AG04449 (cell line): ENCODE results near the gene NSDHL.

Experiments
- CTCF ChIA-PET: fragments of 350-600 bp; formaldehyde crosslinking; extraction: SDS; loops from one replicate; lab custom pipeline; 2021; ENCODE audit warnings: antibody characterized with exemption; lab: Yijun Ruan, JAX
- POLR2A ChIA-PET: fragments of 400-600, 350-600 bp; formaldehyde crosslinking; extraction: SDS; loops from one replicate; lab custom pipeline; 2020; ENCODE audit warnings: antibody characterized with exemption, inconsistent platforms; lab: Yijun Ruan, JAX
- DNase-seq: peaks from one replicate; pipeline ENCODE4 v3.0.0-alpha.2; 2010; ENCODE audit warnings: low read depth, low spot score
- H3K4me3 ChIP-seq: 2 replicates; pipeline ENCODE4 v1.5.1; 2011; ENCODE audit warnings: low read depth, mild to moderate bottlenecking, control low read depth, low read length
- TF ChIP-seq, protein P1 (sequence below): IDR thresholded peaks from one replicate; pipeline ENCODE4 v1.5.1; 2011; ENCODE audit warnings: mild to moderate bottlenecking, moderate library complexity, low read length, control low read depth, inconsistent platforms; ENCODE audit not compliant: insufficient read depth; ENCODE audit errors: missing control alignments

NSDHL gene

DNA sequence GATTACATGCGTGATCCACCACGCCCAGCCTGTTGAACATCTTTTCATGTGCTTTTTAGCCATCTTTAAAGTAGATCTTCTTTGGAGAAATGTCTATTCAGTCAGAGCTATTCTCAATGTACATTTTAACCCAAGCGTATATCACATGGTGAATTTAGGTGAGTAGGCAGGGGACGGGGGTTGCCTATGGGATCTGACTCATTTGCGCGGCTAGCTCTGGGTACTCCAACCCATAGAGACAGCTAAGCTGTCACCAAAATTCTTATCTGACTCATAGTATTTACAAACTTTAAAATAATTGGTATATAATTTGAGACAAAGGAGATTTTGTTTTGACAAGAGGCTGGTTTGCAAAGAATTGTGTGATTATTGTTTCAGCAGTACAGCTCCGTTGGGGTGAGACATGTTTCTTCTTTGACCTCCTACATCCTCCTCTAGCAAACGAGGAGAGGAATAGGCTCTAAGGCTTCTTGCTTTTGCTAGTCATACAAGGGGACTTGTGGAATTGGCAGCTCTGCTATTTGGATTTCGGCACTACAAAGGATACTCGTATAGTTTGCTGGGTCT is 12.0 kb downstream of the NSDHL start:
- TF ChIP-seq, protein P1, sequence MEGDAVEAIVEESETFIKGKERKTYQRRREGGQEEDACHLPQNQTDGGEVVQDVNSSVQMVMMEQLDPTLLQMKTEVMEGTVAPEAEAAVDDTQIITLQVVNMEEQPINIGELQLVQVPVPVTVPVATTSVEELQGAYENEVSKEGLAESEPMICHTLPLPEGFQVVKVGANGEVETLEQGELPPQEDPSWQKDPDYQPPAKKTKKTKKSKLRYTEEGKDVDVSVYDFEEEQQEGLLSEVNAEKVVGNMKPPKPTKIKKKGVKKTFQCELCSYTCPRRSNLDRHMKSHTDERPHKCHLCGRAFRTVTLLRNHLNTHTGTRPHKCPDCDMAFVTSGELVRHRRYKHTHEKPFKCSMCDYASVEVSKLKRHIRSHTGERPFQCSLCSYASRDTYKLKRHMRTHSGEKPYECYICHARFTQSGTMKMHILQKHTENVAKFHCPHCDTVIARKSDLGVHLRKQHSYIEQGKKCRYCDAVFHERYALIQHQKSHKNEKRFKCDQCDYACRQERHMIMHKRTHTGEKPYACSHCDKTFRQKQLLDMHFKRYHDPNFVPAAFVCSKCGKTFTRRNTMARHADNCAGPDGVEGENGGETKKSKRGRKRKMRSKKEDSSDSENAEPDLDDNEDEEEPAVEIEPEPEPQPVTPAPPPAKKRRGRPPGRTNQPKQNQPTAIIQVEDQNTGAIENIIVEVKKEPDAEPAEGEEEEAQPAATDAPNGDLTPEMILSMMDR = no peak
- no peak overlapping the region for H3K4me3 ChIP-seq
- POLR2A ChIA-PET = no interaction called here
- DNase-seq = no peak
- CTCF ChIA-PET = no interaction called here

DNA sequence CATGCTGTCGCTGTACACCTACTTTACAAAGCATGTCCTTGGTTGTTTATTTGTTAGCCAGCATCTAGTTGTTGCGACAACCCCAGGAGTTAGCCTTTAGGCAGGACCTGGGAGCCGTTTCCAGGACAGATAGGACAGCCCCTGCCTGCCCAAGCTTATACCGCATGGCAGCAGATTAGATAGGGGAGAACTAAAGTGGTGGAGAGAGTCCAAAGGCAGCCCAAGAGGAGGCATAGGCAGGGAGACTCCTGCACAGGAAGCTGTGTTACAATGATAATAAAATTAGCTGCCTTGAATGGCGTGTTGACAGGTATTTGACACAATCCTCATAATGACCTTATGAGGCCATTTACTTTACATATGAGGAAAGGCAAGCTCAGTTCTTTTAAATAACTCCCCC is 13.0 kb downstream of the NSDHL start:
- ChIA-PET POLR2A (no interaction called here), CTCF (no interaction called here)
- no peak for DNase-seq
- TF ChIP-seq, protein P1 = no peak
- H3K4me3 ChIP-seq = no peak overlapping the region

DNA sequence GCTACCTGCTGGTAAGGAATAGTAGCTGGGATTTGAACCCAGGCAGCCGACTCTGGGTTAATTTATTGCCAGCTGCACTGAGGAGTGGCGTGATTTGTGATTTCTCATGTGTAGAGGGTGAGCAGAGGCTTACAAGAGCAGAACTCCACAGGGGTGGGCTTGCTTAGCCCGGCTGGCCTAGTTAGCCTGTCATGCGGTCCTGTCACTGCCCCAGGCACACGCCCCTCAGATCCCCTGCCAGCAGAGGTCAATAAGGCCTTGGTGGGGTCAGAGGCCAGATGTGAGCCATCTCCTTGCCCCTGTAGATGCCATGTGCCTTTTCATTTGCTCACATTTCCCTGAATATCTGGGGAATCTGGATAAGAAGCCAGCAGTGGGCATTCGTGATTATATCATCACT is 13.4 kb downstream of the NSDHL start:
- CTCF ChIA-PET = no interaction called here
- TF ChIP-seq, protein P1 = no peak
- POLR2A ChIA-PET = no interaction called here
- no peak overlapping the region for H3K4me3 ChIP-seq
- DNase-seq = no peak

DNA sequence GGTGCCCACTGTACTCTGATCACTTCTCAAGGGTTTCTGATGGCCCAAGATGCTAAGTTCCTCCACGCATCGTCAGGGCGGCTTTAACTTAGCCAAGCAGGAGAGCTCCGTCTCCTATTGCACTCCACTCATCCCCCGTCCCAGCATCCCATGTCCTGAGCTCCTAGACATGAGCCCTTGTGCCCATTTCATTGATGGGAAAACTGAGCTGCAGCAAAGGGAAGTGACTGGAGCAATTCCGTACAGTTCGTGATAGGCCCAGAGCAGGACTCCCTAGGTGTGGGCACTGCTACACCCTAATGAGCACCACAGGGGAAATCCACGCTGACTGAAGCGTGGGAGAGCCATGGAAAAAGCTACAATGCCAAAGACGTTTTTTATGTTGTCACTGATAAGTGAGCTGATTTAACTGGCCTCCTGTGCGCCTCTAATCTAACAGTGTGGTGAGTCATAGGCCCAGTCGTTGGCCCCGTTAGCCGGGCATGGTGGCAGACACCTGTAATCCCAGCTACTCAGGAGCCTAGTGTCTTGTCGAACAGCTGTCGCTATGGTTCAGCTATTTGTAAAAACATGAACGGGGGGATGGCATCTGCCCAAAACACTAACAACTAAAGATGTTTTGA is 14.9 kb downstream of the NSDHL start:
- no peak for DNase-seq
- TF ChIP-seq, protein P1 = no peak
- POLR2A ChIA-PET = no interaction called here
- H3K4me3 ChIP-seq = no peak overlapping the region
- CTCF ChIA-PET = interaction anchor here (1.1 kb wide), 1 partner anchor 9 kb away, joined by 3 read pairs; no protein-coding TSS in a partner anchor

DNA sequence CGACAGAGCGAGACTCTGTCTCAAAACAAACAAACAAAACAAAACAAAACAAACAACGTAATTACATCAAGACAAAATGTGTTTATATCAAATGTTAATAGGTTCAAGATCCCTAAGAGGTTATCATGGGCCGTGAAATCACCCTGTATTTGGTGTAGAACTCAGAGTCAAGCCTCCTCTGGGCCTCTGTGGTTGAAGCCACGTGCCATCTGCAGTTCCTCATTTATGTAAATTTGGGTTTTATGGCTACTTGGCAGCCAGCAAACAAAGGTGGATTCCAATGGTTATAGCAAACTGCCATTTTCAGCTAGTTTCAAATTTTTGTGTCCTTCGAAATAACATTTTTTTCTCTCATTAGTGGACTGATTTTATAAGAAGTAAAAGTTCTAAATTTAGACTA is 16.4 kb downstream of the NSDHL start:
- H3K4me3 ChIP-seq = no peak overlapping the region
- POLR2A ChIA-PET = no interaction called here
- no peak for DNase-seq
- CTCF ChIA-PET = no interaction called here
- TF ChIP-seq, protein P1 = no peak

DNA sequence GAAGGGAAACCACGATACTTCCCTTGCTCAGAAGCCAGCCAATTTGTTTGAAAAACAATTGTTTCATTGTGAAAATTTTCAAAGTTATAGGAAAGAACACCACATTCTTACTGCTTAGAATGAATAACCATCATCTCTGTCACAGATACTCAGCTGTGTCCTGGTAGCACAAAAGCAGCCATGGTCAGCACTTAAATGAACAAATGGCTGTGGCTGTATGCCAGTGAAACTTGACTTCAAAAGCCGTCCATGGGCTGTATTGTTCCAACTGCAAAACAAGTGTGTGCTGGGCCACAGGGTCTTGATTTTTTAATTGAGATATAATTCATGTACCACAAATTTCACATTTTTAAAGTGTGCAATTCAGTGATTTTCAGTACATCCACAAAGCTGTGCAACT is 19.6 kb downstream of the NSDHL start:
- POLR2A ChIA-PET = no interaction called here
- no peak overlapping the region for H3K4me3 ChIP-seq
- no peak for DNase-seq
- CTCF ChIA-PET = interaction anchor here (1.3 to 1.5 kb wide), 2 partner anchors 13 to 54 kb away, joined by 3 read pairs; no protein-coding TSS in a partner anchor
- TF ChIP-seq, protein P1 = no peak
